Glomerular endothelial cell (primary cell): Measurements from ENCODE around the gene GSTM3. TPM values are rescaled to one million over a fixed set of nuclear protein-coding genes. Genes with fewer than 3 reads are reported as not detected.
"Not testable (repeated sequence)": the region's sequence is repeated elsewhere in the genome, so short reads cannot be mapped to it uniquely, and the experiment has no call there.

Experiments used
- DNase-seq: peaks from one replicate; pipeline ENCODE4 v3.0.0-alpha.2; 2011; ENCODE audit warnings: low read depth, low spot score; ENCODE audit errors: extremely low read depth
- total RNA-seq: library from RNA; depleted of rRNA; stranded (reverse); fragments of >200 nt; gene quantifications from 2 replicates; pipeline ENCODE4 v1.2.3, GENCODE V29; 2015

Gene GSTM3
- total RNA-seq, 1 donor from 2014 or later = 25.7 TPM

DNA sequence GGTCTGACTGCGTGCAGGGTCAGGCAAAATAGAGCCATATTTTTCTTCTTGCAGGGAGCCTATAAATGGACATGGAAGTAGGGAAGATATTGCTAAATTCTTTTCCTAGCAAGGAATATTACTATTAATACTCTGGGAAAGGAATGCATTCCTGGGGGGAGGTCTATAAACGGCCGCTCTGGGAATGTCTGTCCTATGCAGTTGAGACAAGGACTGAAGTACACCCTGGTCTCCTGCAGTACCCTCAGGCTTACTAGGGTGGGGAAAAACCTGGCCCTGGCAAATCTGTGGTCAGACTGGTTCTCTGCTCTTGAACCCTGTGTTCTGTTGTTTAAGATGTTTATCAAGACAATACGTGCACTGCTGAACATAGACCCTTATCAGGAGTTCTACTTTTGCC is 31.9 kb downstream of the GSTM3 start:
- not testable (repeated sequence) for DNase-seq

DNA sequence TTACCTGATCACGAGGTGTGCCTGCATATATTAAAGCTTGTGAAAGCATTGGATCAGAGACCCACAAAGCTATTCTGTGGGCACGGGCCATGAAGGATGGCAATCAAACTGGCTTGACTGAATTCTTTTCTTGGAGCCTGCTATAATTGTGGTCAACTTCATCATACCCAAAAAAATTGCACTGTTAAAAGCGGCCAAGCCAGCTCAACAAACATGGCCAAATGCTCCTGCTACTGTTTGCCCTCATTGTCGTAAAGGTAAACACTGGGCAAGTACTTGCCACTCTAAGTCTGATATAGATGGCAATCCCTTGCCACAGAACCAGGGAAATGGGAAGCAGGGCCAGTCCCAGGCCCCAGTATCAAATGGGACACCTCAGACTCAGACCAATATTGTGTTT is 35.4 kb downstream of the GSTM3 start:
- no peak for DNase-seq

DNA sequence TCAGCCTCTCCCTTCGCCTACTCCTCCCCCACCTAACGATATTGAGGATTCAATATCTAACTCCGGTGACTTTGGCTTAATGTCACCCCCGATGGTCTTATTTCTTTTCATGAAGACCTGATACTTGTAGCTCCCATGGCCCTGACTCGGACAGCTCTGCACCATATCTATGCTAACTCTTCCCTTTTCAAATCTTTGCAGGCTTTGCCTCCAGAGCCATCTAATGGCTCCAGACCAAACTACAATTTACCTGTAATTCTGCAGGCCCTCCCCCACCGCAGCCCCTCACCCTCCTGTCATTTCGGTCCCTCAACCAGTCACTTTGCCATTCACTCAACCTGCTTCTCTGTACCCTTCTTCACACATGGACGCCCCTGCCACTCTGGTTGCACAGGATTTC is 36.7 kb downstream of the GSTM3 start:
- no peak for DNase-seq

DNA sequence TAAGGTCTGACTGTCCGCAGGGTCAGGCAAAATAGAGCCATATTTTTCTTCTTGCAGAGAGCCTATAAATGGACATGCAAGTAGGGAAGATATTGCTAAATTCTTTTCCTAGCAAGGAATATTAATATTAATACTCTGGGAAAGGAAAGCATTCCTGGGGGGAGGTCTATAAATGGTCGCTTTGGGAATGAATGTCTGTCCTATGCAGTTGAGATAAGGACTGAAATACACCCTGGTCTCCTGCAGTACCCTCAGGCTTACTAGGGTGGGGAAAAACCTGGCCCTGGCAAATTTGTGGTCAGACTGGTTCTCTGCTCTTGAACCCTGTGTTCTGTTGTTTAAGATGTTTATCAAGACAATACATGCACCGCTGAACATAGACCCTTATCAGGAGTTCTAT is 37.9 kb downstream of the GSTM3 start:
- DNase-seq = not testable (repeated sequence)

DNA sequence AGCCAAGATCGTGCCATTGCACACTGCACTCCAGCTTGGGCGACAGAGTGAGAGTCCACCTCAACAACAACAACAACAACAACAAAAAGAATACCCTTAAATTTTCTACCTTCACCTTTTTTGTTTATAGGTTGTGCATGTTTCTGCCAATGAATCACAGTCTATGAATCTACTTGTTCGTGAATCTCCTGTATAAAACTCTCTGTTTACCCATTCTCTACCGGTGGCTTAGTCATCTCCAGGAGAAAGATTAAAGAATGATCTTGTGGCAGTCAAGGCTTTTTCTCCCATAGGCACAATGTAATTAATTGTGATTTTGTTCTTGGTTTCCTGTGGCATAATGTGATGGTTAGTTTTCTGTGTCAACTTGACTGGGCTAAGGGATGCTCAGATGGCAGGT is 43.0 kb downstream of the GSTM3 start:
- DNase-seq = not testable (repeated sequence)

DNA sequence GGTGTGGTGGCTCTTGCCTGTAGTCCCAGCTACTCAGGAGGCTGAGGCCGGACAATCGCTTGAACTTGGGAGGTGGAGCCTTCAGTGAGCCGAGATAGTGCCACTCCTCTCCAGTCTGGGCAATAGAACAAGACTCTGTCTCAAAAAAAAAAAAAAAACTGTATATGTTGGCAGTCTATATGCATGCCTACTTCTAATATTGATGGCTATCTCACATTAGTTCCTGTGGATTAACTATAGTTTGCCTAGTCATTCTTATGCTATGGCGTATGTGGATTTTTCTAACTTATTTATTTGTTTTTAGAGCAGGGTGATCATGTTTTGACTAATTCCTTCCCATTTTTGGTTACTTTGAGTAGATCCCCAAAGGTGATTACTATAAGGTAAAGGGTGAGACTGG is 43.8 kb downstream of the GSTM3 start:
- DNase-seq = no peak

DNA sequence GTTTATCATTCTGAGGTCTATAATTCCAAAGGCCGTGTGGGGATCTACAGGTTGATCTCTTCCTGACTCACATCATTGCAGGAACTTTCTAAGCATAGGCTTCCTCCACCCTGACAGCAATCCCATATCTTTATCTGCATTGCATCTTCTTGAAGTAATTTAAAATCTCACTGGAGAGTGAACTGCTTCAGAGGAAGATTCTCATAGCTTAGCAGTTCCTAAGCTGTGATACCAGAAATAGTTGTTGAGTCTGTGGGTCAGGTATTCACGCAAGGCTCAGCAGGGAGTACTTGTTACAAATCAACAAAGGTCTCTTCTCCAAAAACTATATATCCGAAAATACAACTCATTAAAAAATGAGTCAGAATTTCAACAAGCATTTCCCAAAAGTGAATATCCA is 45.7 kb downstream of the GSTM3 start:
- not testable (repeated sequence) for DNase-seq

DNA sequence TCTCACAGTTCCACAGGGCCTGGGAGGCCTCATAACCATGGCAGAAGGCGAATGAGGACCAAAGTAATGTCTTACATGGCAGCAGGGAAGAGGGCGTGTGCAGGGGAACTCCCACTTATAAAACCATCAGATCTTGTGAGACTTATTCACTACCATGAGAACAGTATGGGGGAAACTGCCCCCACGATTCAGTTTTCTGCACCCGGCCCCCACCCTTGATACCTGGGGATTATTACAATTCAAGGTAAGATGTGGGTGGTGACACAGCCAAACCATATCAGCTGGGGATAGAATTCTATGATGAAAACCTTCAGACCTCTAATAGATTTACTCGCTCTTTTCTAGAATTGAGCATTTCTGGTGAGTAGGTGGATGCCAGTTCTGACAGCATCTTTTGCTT is 46.4 kb downstream of the GSTM3 start:
- DNase-seq = not testable (repeated sequence)

DNA sequence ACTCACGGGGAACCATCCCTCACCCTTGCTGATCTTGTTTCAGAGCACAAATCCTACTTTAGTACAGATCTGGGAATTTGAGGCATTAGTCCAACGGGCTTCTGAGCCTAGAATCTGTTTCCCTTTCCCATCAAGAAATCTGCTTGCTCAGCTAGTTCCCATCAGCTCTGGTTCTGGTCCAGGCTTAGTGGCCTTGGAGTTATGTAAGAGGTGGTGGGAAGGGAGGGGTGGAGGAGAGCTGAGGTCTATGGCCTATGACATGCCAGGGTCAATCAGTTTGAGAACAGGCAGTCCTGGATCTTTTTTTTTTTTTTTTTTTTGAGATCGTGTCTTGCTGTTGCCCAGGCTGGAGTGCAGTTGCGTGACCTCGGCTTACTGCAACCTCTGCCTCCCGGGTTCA is 49.1 kb downstream of the GSTM3 start:
- DNase-seq = no peak

DNA sequence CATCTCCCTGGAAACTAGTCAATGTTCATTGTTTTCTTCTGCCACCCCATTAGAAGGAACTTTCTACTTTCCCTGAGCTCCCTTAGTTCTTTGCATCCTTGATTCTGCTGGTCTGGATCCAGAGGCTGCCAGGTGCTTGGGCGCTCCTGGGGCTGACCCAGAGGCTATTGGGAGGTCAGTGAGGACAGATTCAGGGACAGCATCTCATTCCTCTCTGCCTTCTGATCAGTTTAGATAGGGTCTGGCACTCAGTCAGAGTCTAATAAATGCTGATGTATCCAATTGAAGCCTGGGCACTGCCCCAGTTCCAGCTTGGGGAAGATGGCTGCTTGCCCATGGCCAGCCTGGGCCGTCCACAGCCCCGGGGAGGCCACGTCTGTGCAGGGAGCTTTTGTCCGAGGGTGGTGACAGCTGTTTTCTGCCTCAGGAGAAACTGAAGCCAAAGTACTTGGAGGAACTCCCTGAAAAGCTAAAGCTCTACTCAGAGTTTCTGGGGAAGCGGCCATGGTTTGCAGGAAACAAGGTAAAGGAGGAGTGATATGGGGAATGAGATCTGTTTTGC is 50.9 kb downstream of the GSTM3 start:
- no peak for DNase-seq

DNA sequence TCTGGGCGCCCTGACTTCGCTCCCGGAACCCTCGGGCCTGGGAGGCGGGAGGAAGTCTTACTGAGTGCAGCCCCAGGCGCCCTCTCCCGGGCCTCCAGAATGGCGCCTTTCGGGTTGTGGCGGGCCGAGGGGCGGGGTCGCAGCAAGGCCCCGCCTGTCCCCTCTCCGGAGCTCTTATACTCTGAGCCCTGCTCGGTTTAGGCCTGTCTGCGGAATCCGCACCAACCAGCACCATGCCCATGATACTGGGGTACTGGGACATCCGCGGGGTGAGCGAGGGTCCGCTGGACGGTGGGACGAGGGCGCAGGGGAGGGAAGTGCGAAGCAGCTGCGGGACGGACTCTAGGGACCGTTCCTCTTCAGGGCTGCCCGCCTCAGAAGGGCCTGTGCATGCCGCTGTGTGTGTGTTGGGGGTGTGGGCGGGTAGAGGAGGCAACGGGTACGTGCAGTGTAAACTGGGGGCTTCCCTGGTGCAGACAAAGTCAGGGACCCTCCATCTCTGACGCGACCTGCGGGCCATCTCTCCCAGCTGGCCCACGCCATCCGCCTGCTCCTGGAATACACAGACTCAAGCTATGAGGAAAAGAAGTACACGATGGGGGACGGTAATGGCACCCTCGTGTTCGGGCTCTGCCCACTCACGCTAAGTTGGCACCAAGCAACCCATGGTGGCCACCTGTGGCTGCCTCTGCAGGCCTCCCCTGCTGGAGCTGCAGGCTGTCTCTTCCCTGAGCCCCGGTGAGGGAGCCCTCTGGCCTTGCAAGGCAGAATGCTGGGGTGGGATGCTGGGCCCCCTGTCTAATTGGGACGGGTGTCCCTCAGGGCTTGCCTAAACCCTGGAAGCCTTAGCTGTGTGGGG is 53.0 kb downstream of the GSTM3 start, which contains the start of gene GSTM1:
TSS of gene GSTM1 (plus strand) at position 177 of the 859 bp plus-strand sequence. CDS start at position 234, 57 bp downstream.
- no peak for DNase-seq

DNA sequence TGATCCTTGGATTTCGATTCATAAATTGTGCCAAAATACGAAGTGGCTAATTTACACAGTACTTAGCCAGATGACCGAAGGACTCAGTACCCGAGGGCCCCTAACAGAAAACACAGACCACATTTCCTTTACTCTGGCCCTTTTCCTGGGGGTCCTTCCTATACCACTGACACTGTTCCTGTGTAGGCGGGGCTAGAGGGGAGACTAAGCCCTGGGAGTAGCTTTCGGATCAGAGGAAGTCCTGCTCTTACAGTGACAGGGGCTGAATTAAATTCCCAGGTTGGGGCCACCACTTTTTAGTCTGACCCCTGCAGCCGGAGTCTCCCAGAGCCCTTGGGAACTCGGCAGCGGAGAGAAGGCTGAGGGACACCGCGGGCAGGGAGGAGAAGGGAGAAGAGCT is 53.7 kb downstream of the GSTM3 start:
- not testable (repeated sequence) for DNase-seq

DNA sequence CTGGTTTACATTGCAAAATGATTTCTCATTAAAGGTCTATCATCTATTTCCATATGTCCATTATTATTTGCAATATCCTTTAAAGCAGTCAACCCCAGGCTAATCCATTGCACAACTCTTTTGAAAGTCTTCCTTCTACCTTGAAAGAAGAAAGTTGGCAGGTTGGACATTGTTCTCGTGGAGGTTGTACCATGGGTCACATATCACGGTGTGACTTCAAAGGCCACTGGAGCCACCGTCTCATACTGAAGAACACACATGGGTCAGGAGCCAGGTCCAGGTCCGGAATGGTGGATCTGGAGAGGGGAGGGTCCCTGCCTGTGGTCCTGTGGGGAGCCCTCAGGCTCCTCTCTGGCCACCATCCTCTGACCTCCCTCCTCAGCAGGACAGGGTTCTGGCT is 54.9 kb downstream of the GSTM3 start:
- not testable (repeated sequence) for DNase-seq

DNA sequence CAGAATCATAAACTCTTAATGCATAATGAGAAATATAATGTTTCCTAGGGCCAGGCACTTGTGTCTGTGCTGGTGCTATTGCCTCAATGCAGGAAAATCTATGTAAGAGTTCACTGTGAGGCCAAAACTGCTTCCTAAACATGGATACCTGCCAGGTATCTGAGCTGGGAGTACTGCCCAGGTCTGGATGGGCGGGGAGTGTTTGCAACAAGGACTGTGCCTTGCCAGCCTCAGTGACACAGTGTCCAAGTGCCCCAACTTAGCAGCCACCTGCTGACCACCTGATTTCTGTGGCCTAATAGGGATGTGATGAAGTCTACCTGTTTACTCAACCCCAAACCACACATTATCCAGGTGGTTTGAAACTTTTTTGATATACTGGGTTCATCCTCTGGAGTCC is 55.4 kb downstream of the GSTM3 start:
- DNase-seq = not testable (repeated sequence)

DNA sequence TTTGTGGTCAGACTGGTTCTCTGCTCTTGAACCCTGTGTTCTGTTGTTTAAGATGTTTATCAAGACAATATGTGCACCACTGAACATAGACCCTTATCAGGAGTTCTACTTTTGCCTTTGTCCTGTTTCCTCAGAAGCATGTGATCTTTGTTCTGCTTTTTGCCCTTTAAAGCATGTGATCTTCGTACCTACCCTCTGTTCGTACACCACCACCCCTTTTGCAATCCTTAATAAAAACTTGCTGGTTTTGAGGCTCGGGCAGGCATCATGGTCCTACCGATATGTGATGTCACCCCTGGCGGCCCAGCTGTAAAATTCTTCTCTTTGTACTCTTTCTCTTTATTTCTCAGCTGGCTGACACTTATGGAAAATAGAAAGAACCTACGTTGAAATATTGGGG is 56.1 kb downstream of the GSTM3 start:
- not testable (repeated sequence) for DNase-seq

Other genes with a start within 250 kb of the GSTM3 start
- gene CYB561D1, start 246.9 kb downstream of the GSTM3 start, total RNA-seq = 6.2 and 6.7 TPM in 2 replicates
- 0.64 and 0.68 TPM in 2 replicates for gene AMIGO1, start 231.3 kb downstream of the GSTM3 start, total RNA-seq
- gene GPR61, start 201.2 kb downstream of the GSTM3 start, total RNA-seq = not detected in 2 replicates
- 10.7 and 11.4 TPM in 2 replicates for gene GNAI3, start 192.4 kb downstream of the GSTM3 start, total RNA-seq
- not detected in 2 replicates for gene GNAT2, start 121.4 kb downstream of the GSTM3 start, total RNA-seq
- 64.3 and 68.0 TPM in 2 replicates for gene AMPD2, start 121.2 kb downstream of the GSTM3 start, total RNA-seq
- gene GSTM4, start 84.9 kb downstream of the GSTM3 start, total RNA-seq = 2.0 and 3.3 TPM in 2 replicates
- gene GSTM2, start 73.0 kb downstream of the GSTM3 start, total RNA-seq = 1.9 and 6.2 TPM in 2 replicates
- gene GSTM1, start 53.2 kb downstream of the GSTM3 start, total RNA-seq = 9.3 TPM in 1 of 2 replicates, not detected in the other
- not detected in 2 replicates for gene GSTM5, start 28.8 kb downstream of the GSTM3 start, total RNA-seq
- not detected in 2 replicates for gene EPS8L3, start 22.9 kb upstream of the GSTM3 start, total RNA-seq
- 62.4 and 87.3 TPM in 2 replicates for gene CSF1, start 169.8 kb upstream of the GSTM3 start, total RNA-seq
- gene AHCYL1, start 243.7 kb upstream of the GSTM3 start, total RNA-seq = 35.0 and 51.6 TPM in 2 replicates